B cell (primary cell): ENCODE measurements around the gene RENBP. TPM values are rescaled to one million over a fixed set of nuclear protein-coding genes. Genes with fewer than 3 reads are reported as not detected.

ENCODE experiments used
- ATAC-seq: fragments of 200-7000 bp; cut with Tn5 transposase; one replicate; pipeline ENCODE4 v1.10.0; 2021; ENCODE audit warnings: low read depth, mild to moderate bottlenecking, moderate number of reproducible peaks, moderate library complexity
- CTCF ChIA-PET: fragments of 350-600 bp; sonication (Branson Sonifier 250); formaldehyde crosslinking; loops from one replicate; lab custom pipeline; 2021; ENCODE audit warnings: antibody characterized with exemption, inconsistent platforms; lab: Charles Lee
- POLR2A ChIA-PET: fragments of 350-600 bp; sonication (Branson Sonifier 250); formaldehyde crosslinking; loops from one replicate; lab custom pipeline; 2021; ENCODE audit warnings: antibody characterized with exemption; lab: Charles Lee
- DNase-seq: peaks from one replicate; pipeline ENCODE4 v3.0.0; 2013
- H2AFZ ChIP-seq: 2 replicates; pipeline ENCODE4 v1.6.1; 2012; ENCODE audit warnings: mild to moderate bottlenecking, low read depth, low read length; ENCODE audit not compliant: insufficient read depth, poor library complexity, severe bottlenecking
- H3K27ac ChIP-seq, 2 donors: 1 replicate in 1 of 2; 2 replicates in 1 of 2; pipeline ENCODE4 v1.5.1; 2012 to 2013; ENCODE audit warnings: low read length in 2 of 2, mild to moderate bottlenecking in 2 of 2, moderate library complexity in 1 of 2
- H3K27me3 ChIP-seq, 4 experiments: fragments of 200-600 bp in 1 of 4; sonication (generic) in 1 of 4; replicated peaks in 1 of 4; 1 replicate in 2 of 4; 2 replicates in 2 of 4; pipeline versions ENCODE4 v1.6.1 to v1.7.0; 2013 to 2016; ENCODE audit warnings: low read length in 3 of 4, mild to moderate bottlenecking in 2 of 4, mixed read lengths in 1 of 4, moderate library complexity in 1 of 4; ENCODE audit not compliant: insufficient read depth in 4 of 4, control insufficient read depth in 3 of 4; ENCODE audit errors: control extremely low read depth in 1 of 4
- H3K36me3 ChIP-seq, 2 experiments: replicated peaks in 1 of 2; 1 replicate in 1 of 2; 2 replicates in 1 of 2; pipeline versions ENCODE4 v1.6.1 to v1.7.1; 2013; ENCODE audit warnings: low read length in 1 of 2; ENCODE audit not compliant: insufficient read depth in 2 of 2, control insufficient read depth in 1 of 2; ENCODE audit errors: control extremely low read depth in 1 of 2, extremely low read depth in 1 of 2
- H3K4me1 ChIP-seq, 2 donors: fragments of 200-600 bp in 1 of 2; sonication (generic) in 1 of 2; 1 replicate in 1 of 2; 2 replicates in 1 of 2; pipeline versions ENCODE4 v1.5.1 to v1.6.1; 2013 to 2017; ENCODE audit warnings: low read length in 2 of 2; ENCODE audit not compliant: control insufficient read depth in 2 of 2, insufficient read depth in 2 of 2
- H3K4me2 ChIP-seq: replicated peaks from 2 replicates; pipeline ENCODE3; 2012; ENCODE audit warnings: mild to moderate bottlenecking, low read depth, low read length; ENCODE audit not compliant: poor library complexity, severe bottlenecking
- H3K4me3 ChIP-seq, 5 experiments: fragments of 200-600 bp in 1 of 5; sonication (generic) in 1 of 5; 1 replicate in 3 of 5; 2 replicates in 2 of 5; pipeline versions ENCODE4 v1.5.1 to v1.7.0; 2011 to 2016; ENCODE audit warnings: low read length in 4 of 5, mild to moderate bottlenecking in 4 of 5, low read depth in 2 of 5, control low read depth in 1 of 5, moderate library complexity in 1 of 5; ENCODE audit not compliant: insufficient read depth in 1 of 5; ENCODE audit errors: control extremely low read depth in 1 of 5, extremely low read depth in 1 of 5
- H3K79me2 ChIP-seq: fragments of 200-600 bp; sonication (generic); one replicate; pipeline ENCODE4 v1.6.0; 2016; ENCODE audit warnings: low read length; ENCODE audit not compliant: control insufficient read depth, insufficient read depth
- H3K9ac ChIP-seq: fragments of 200-600 bp; sonication (generic); 2 replicates; pipeline ENCODE4 v1.6.1; 2017; ENCODE audit warnings: mild to moderate bottlenecking, low read length, moderate library complexity
- H3K9me3 ChIP-seq, 3 donors: one replicate each; pipeline versions ENCODE4 v1.6.1 to v1.7.1; 2013; ENCODE audit warnings: low read length in 2 of 3; ENCODE audit not compliant: control insufficient read depth in 2 of 3, insufficient read depth in 1 of 3; ENCODE audit errors: control extremely low read depth in 1 of 3
- H4K20me1 ChIP-seq: 2 replicates; pipeline ENCODE4 v1.6.0; 2012; ENCODE audit warnings: mild to moderate bottlenecking, low read length; ENCODE audit not compliant: insufficient read depth, control insufficient read depth, poor library complexity, severe bottlenecking
- H3K27ac Mint-ChIP-seq: one replicate; pipeline ENCODE4 v1.8.0; 2021; ENCODE audit warnings: mixed read lengths
- H3K27me3 Mint-ChIP-seq: one replicate; pipeline ENCODE4 v1.8.0; 2021; ENCODE audit warnings: mixed read lengths
- H3K4me1 Mint-ChIP-seq: one replicate; pipeline ENCODE4 v1.8.0; 2021; ENCODE audit warnings: mixed read lengths
- H3K4me3 Mint-ChIP-seq: one replicate; pipeline ENCODE4 v1.8.0; 2021; ENCODE audit warnings: mixed read lengths
- H3K9me3 Mint-ChIP-seq: one replicate; pipeline ENCODE4 v1.8.0; 2022; ENCODE audit warnings: mixed read lengths; ENCODE audit not compliant: insufficient read depth
- EZH2 ChIP-seq: IDR thresholded peaks from 2 replicates; pipeline ENCODE4 v1.6.1; 2012; ENCODE audit warnings: borderline replicate concordance, low read depth, mild to moderate bottlenecking, moderate library complexity, low read length; ENCODE audit not compliant: insufficient read depth, poor library complexity, severe bottlenecking
- WGBS: methylation state at CpG from one replicate; pipeline ENCODE4 v1.1.5; 2013; ENCODE audit warnings: missing lambda C conversion rate; ENCODE audit not compliant: insufficient coverage; 5-methylcytosine and 5-hydroxymethylcytosine counted together
- intact Hi-C: fragments of 100-400 bp; cut with micrococcal nuclease; formaldehyde crosslinking; loops from one replicate; pipeline ENCODE4 v1.10.0; 2022
- polyA plus RNA-seq: library from polyadenylated mRNA; depleted of rRNA; stranded (reverse); fragments of >200 nt; gene quantifications from 2 replicates; pipeline ENCODE4 v1.2.3, GENCODE V29; 2012
- total RNA-seq, 2 donors: library from RNA; stranded (reverse); fragments of 120-200 nt in 1 of 2; gene quantifications; 1 replicate in 1 of 2; 2 replicates in 1 of 2; pipeline versions ENCODE4 v1.2.3 to v1.2.4, GENCODE V29; 2013 to 2022
- TF ChIP-seq, protein P1 (sequence below): fragments of 200-600 bp; IDR thresholded peaks from one replicate; pipeline ENCODE4 v1.8.0; 2022; ENCODE audit warnings: antibody characterized with exemption, mild to moderate bottlenecking

The RENBP gene
- total and polyA plus RNA-seq, 2 donors (not counting 1 experiment from before 2014, with no cell fraction given) = 30.6 to 39.2 TPM

- intact Hi-C loops = no loop called here
- Mint-ChIP-seq H3K9me3 (no peaks in the 10 kb centered on the region), H3K27me3 (no peaks in the 10 kb centered on the region), H3K27ac (peak overlapping the region; percentile 80), H3K4me3 (peak overlapping the region; percentile 72), H3K4me1 (peaks cover 49% of the 10 kb centered on the region)
- H3K4me2 ChIP-seq = peak overlapping the region; percentile 64
- no peak overlapping the region for H3K9ac ChIP-seq
- ChIA-PET POLR2A (interaction anchor here (0.6 kb wide), 1 partner anchor 34 kb away, joined by 3 read pairs; no protein-coding TSS in a partner anchor), CTCF (no interaction called here)
- no peaks in the 10 kb centered on the region for H3K9me3 ChIP-seq
- H3K36me3 ChIP-seq = no peaks in the 10 kb centered on the region
- no peaks in the 10 kb centered on the region for H3K27me3 ChIP-seq
- ATAC-seq (no peak), DNase-seq (no peak)
- H2AFZ ChIP-seq = no peak overlapping the region
- H3K27ac ChIP-seq = no peak overlapping the region
- peaks cover 45 to 48% of the 10 kb centered on the region in 2 donors for H3K4me1 ChIP-seq
- no peaks in the 10 kb centered on the region for H4K20me1 ChIP-seq
- TF ChIP-seq, protein P1, sequence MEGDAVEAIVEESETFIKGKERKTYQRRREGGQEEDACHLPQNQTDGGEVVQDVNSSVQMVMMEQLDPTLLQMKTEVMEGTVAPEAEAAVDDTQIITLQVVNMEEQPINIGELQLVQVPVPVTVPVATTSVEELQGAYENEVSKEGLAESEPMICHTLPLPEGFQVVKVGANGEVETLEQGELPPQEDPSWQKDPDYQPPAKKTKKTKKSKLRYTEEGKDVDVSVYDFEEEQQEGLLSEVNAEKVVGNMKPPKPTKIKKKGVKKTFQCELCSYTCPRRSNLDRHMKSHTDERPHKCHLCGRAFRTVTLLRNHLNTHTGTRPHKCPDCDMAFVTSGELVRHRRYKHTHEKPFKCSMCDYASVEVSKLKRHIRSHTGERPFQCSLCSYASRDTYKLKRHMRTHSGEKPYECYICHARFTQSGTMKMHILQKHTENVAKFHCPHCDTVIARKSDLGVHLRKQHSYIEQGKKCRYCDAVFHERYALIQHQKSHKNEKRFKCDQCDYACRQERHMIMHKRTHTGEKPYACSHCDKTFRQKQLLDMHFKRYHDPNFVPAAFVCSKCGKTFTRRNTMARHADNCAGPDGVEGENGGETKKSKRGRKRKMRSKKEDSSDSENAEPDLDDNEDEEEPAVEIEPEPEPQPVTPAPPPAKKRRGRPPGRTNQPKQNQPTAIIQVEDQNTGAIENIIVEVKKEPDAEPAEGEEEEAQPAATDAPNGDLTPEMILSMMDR = no peak
- TF ChIP-seq EZH2 = no peak
- H3K4me3 ChIP-seq = no peak overlapping the region
- no peaks in the 10 kb centered on the region for H3K79me2 ChIP-seq
- 80% methylated on average over 2 of the region's 8 CpGs for WGBS
Measured at GRCh38 chrX:153901753-153902140, 42.7 kb downstream of the RENBP start.

GRCh38 chrX:153900831-153901752 is 43.4 kb downstream of the RENBP start:
- Histone ChIP-seq H2AFZ (no peak overlapping the region), H3K4me1 (peaks cover 45 to 48% of the 10 kb centered on the region in 2 donors), H3K27ac (peak overlapping the region; percentile 29 to 52), H3K36me3 (no peaks in the 10 kb centered on the region), H3K9me3 (no peaks in the 10 kb centered on the region), H3K4me3 (peak overlapping the region in 1 of 5 experiments; percentile 6), H4K20me1 (no peaks in the 10 kb centered on the region), H3K27me3 (no peaks in the 10 kb centered on the region), H3K79me2 (no peaks in the 10 kb centered on the region), H3K9ac (peak overlapping the region; percentile 20), H3K4me2 (peak overlapping the region; percentile 64)
- H3K27me3 Mint-ChIP-seq = no peaks in the 10 kb centered on the region
- 41% methylated on average over 3 of the region's 26 CpGs for WGBS
- H3K9me3 Mint-ChIP-seq = no peaks in the 10 kb centered on the region
- peaks cover 48% of the 10 kb centered on the region for H3K4me1 Mint-ChIP-seq
- POLR2A ChIA-PET = interaction anchor here (0.6 to 1.6 kb wide), 5 partner anchors 15 to 255 kb away, joined by 3 to 5 read pairs (median 4); partner anchors contain the start of gene L1CAM
- intact Hi-C loops = no loop called here
- CTCF ChIA-PET = interaction anchor here (0.9 to 1.4 kb wide), 3 partner anchors 14 to 30 kb away, joined by 3 to 4 read pairs (median 3); no protein-coding TSS in a partner anchor
- ATAC-seq = peak; percentile 87
- DNase-seq = peak; percentile 82
- TF ChIP-seq, protein P1 = no peak
- TF ChIP-seq EZH2 = no peak
- H3K4me3 Mint-ChIP-seq = peak overlapping the region; percentile 72
- peak overlapping the region; percentile 81 for H3K27ac Mint-ChIP-seq
